IMR-90 (cell line): ENCODE measurements around the gene SSBP3. TPM values are rescaled to one million over a fixed set of nuclear protein-coding genes. Genes with fewer than 3 reads are reported as not detected.
A peak's percentile ranks its signal among the peaks of the same experiment; 100 is the strongest.

Source experiments
- ATAC-seq: fragments of 200-7000 bp; cut with Tn5 transposase; 2 replicates; pipeline ENCODE4 v1.9.1; 2020; ENCODE audit warnings: low read depth, mild to moderate bottlenecking, moderate library complexity
- BruUV-seq: library from RNA; stranded (reverse); fragments of 400-500 nt; replicated peaks from 2 replicates; lab custom pipeline; 2021; lab: Mats Ljungman, UMichigan
- CTCF ChIA-PET: fragments of 300-600 bp; formaldehyde crosslinking; extraction: SDS; loops from one replicate; lab custom pipeline; 2021; ENCODE audit warnings: antibody characterized with exemption; lab: Yijun Ruan, JAX
- POLR2A ChIA-PET: fragments of 300-600 bp; sonication (Branson Sonifier 250); formaldehyde crosslinking; loops from one replicate; lab custom pipeline; 2022; ENCODE audit warnings: antibody characterized with exemption; ENCODE audit not compliant: unreplicated experiment; lab: Charles Lee
- DNase-seq: peaks from one replicate; pipeline ENCODE4 v3.0.0; 2013
- H2AFZ ChIP-seq: replicated peaks from 2 replicates; pipeline ENCODE3; 2013; ENCODE audit warnings: low read length, mild to moderate bottlenecking; ENCODE audit not compliant: poor library complexity
- H2AK5ac ChIP-seq: 2 replicates; pipeline ENCODE4 v1.6.1; 2013; ENCODE audit warnings: low read depth, low read length, inconsistent platforms
- H2AK9ac ChIP-seq: replicated peaks from 2 replicates; pipeline ENCODE3; 2013; ENCODE audit warnings: mild to moderate bottlenecking, low read depth, low read length, moderate library complexity; ENCODE audit not compliant: poor library complexity
- H2BK120ac ChIP-seq: 2 replicates; pipeline ENCODE4 v1.6.1; 2013; ENCODE audit warnings: low read depth, low read length, inconsistent platforms
- H2BK15ac ChIP-seq: 3 replicates; pipeline ENCODE4 v1.6.1; 2013; ENCODE audit warnings: low read depth, low read length, inconsistent platforms
- H2BK20ac ChIP-seq: 2 replicates; pipeline ENCODE4 v1.6.1; 2013; ENCODE audit warnings: low read depth, mild to moderate bottlenecking, inconsistent platforms, low read length, moderate library complexity
- H2BK5ac ChIP-seq: 2 replicates; pipeline ENCODE4 v1.6.1; 2013; ENCODE audit warnings: mild to moderate bottlenecking, low read depth, low read length, inconsistent platforms; ENCODE audit not compliant: poor library complexity, severe bottlenecking
- H3K14ac ChIP-seq: replicated peaks from 2 replicates; pipeline ENCODE4 v1.6.1; 2013; ENCODE audit warnings: low read depth, low read length, inconsistent platforms
- H3K18ac ChIP-seq: 2 replicates; pipeline ENCODE4 v1.6.1; 2013; ENCODE audit warnings: low read depth, low read length, control low read depth
- H3K23ac ChIP-seq: 2 replicates; pipeline ENCODE4 v1.6.1; 2013; ENCODE audit warnings: low read depth, low read length, inconsistent platforms
- H3K27ac ChIP-seq: 2 replicates; pipeline ENCODE4 v1.5.1; 2013; ENCODE audit warnings: mild to moderate bottlenecking, control low read depth, low read length; ENCODE audit not compliant: insufficient read depth
- H3K27me3 ChIP-seq: 2 replicates; pipeline ENCODE4 v1.6.1; 2013; ENCODE audit warnings: low read length; ENCODE audit not compliant: control insufficient read depth, insufficient read depth
- H3K36me3 ChIP-seq: 2 replicates; pipeline ENCODE4 v1.6.1; 2013; ENCODE audit warnings: low read length, mixed read lengths; ENCODE audit not compliant: control insufficient read depth, insufficient read depth
- H3K4ac ChIP-seq: 2 replicates; pipeline ENCODE4 v1.6.1; 2013; ENCODE audit warnings: low read depth, low read length, inconsistent platforms
- H3K4me1 ChIP-seq: 2 replicates; pipeline ENCODE4 v1.6.1; 2013; ENCODE audit warnings: low read length, mixed read lengths; ENCODE audit not compliant: control insufficient read depth, insufficient read depth
- H3K4me2 ChIP-seq: 2 replicates; pipeline ENCODE4 v1.6.1; 2013; ENCODE audit warnings: low read depth, mild to moderate bottlenecking, control low read depth, low read length, moderate library complexity
- H3K4me3 ChIP-seq: 2 replicates; pipeline ENCODE4 v1.5.1; 2013; ENCODE audit warnings: low read depth, mild to moderate bottlenecking, control low read depth, low read length, moderate library complexity; ENCODE audit not compliant: insufficient read depth
- H3K56ac ChIP-seq: 2 replicates; pipeline ENCODE4 v1.6.1; 2013; ENCODE audit warnings: low read length, inconsistent platforms; ENCODE audit not compliant: insufficient read depth; ENCODE audit errors: extremely low read depth
- H3K79me1 ChIP-seq, 2 experiments: 2 replicates each; pipeline ENCODE4 v1.6.1; 2013; ENCODE audit warnings: low read length in 2 of 2, inconsistent platforms in 1 of 2, low read depth in 1 of 2
- H3K9ac ChIP-seq: 2 replicates; pipeline ENCODE4 v1.6.1; 2013; ENCODE audit warnings: low read depth, low read length, control low read depth
- H3K9me1 ChIP-seq: 2 replicates; pipeline ENCODE4 v1.6.1; 2013; ENCODE audit warnings: low read length, inconsistent platforms; ENCODE audit not compliant: insufficient read depth
- H3K9me3 ChIP-seq: 2 replicates; pipeline ENCODE4 v1.6.1; 2013; ENCODE audit warnings: low read length; ENCODE audit not compliant: control insufficient read depth, insufficient read depth
- H4K20me1 ChIP-seq: 2 replicates; pipeline ENCODE4 v1.6.1; 2013; ENCODE audit warnings: low read length, inconsistent platforms; ENCODE audit not compliant: insufficient read depth
- H4K5ac ChIP-seq: 2 replicates; pipeline ENCODE4 v1.6.1; 2013; ENCODE audit warnings: mild to moderate bottlenecking, low read depth, low read length, control low read depth
- H4K8ac ChIP-seq, 2 experiments: 2 replicates each; pipeline ENCODE4 v1.6.1; 2013; ENCODE audit warnings: low read depth in 2 of 2, low read length in 2 of 2, control low read depth in 1 of 2, inconsistent platforms in 1 of 2
- H4K91ac ChIP-seq: 2 replicates; pipeline ENCODE4 v1.6.1; 2013; ENCODE audit warnings: low read depth, low read length, inconsistent platforms; ENCODE audit not compliant: insufficient read depth
- BHLHE40 ChIP-seq: fragments of 150-350 bp; IDR thresholded peaks from 2 replicates; pipeline ENCODE4 v1.6.1; 2016; ENCODE audit warnings: mild to moderate bottlenecking, low read depth, low read length
- CTCF ChIP-seq: conservative IDR thresholded peaks from 2 replicates; pipeline ENCODE4 v1.5.1; 2012; ENCODE audit warnings: mild to moderate bottlenecking, low read depth, low read length, improper control_type of control experiment
- ELK1 ChIP-seq: fragments of 150-350 bp; IDR thresholded peaks from 2 replicates; pipeline ENCODE4 v1.6.1; 2016; ENCODE audit warnings: low read depth, mild to moderate bottlenecking, low read length, moderate library complexity, borderline replicate concordance
- FOS ChIP-seq: fragments of 150-350 bp; IDR thresholded peaks from 2 replicates; pipeline ENCODE4 v1.6.1; 2016; ENCODE audit warnings: low read depth, low read length
- RAD21 ChIP-seq: IDR thresholded peaks from 2 replicates; pipeline ENCODE4 v1.6.1; 2012; ENCODE audit warnings: low read length, improper control_type of control experiment
- RFX5 ChIP-seq: IDR thresholded peaks from 2 replicates; pipeline ENCODE4 v1.8.0; 2012; ENCODE audit warnings: low read depth, mild to moderate bottlenecking, low read length, moderate library complexity
- WGBS, 2 experiments: methylation state at CpG; one replicate each; pipeline versions ENCODE4 v1.1.5 to v1.1.7; 2013; ENCODE audit warnings: missing lambda C conversion rate in 2 of 2; ENCODE audit not compliant: insufficient read length in 1 of 2; ENCODE audit errors: extremely low coverage in 2 of 2; 5-methylcytosine and 5-hydroxymethylcytosine counted together
- dilution Hi-C: fragments of 300-500 bp; cut with HindIII; formaldehyde crosslinking; loops from one replicate; pipeline ENCODE4 v1.14.3; 2018; ENCODE audit warnings: low sequenced_read_pairs; ENCODE audit not compliant: unreplicated experiment
- in situ Hi-C: fragments of 300-500 bp; cut with MboI; formaldehyde crosslinking; loops from 3 replicates; pipeline ENCODE4 v1.14.3; 2019; ENCODE audit warnings: low sequenced_read_pairs, inconsistent platforms, mixed read lengths
- intact Hi-C: fragments of 100-400 bp; cut with micrococcal nuclease; formaldehyde crosslinking; loops from 2 replicates; pipeline ENCODE4 v1.10.0; 2022
- polyA plus RNA-seq, 3 experiments: library from polyadenylated mRNA; depleted of rRNA; stranded (reverse); fragments of >200 nt; gene quantifications; 2 replicates each; pipeline ENCODE4 v1.2.3, GENCODE V29; 2012; ENCODE audit warnings: low replicate concordance in 1 of 3
- total RNA-seq: library from RNA; depleted of rRNA; stranded (reverse); fragments of >200 nt; gene quantifications from 2 replicates; pipeline ENCODE4 v1.2.3, GENCODE V29; 2012

The SSBP3 gene
- total and polyA plus RNA-seq, 2 of the 4 experiments (the other 2 are of a cell fraction), result 10.9 to 39.6 TPM

GRCh38 chr1:54312796-54313316 lies 93.3 kb downstream of the SSBP3 start (continued):
- no peak for TF ChIP-seq RFX5

GRCh38 chr1:54311506-54311905 lies 94.7 kb downstream of the SSBP3 start:
- Histone ChIP-seq H3K23ac (no peak overlapping the region), H4K20me1 (peaks cover 18% of the 10 kb centered on the region), H2BK120ac (no peak overlapping the region), H3K79me1 (peaks cover 39 to 78% of the 10 kb centered on the region in 2 experiments), H2AFZ (peak overlapping the region; percentile 26), H3K4me1 (peaks cover 20% of the 10 kb centered on the region), H4K5ac (no peak overlapping the region), H3K14ac (peak overlapping the region; percentile 57; the same call in 1 of the 2 replicates), H3K56ac (no peak overlapping the region), H2BK5ac (no peak overlapping the region), H3K4ac (peak overlapping the region; percentile 59), H4K91ac (peak overlapping the region; percentile 46; the same call in 1 of the 2 replicates), H3K4me3 (no peak overlapping the region), H2BK20ac (no peak overlapping the region), H3K36me3 (no peaks in the 10 kb centered on the region), H3K9ac (no peak overlapping the region), H3K9me1 (peaks cover 19% of the 10 kb centered on the region), H3K9me3 (no peaks in the 10 kb centered on the region), H4K8ac (peak overlapping the region in 1 of 2 experiments; percentile 33; a peak in 1 of 4 replicates), H2BK15ac (peak overlapping the region; percentile 41; the same call in 2 of the 3 replicates), H2AK9ac (peak overlapping the region; percentile 60), H3K4me2 (no peak overlapping the region), H3K27me3 (no peaks in the 10 kb centered on the region), H3K27ac (no peak overlapping the region; the same call in 1 of the 2 replicates), H2AK5ac (peak overlapping the region; percentile 75), H3K18ac (no peak overlapping the region)
- ChIA-PET POLR2A (no interaction called here), CTCF (interaction anchor here (0.6 to 0.8 kb wide), 2 partner anchors 16 to 178 kb away, joined by 3 read pairs; no protein-coding TSS in a partner anchor)
- in situ Hi-C loops, result no loop called here
- BruUV-seq, result no TSS peak
- dilution Hi-C loops, result no loop called here
- no CpG with 5 or more reads among the region's 7 CpGs for WGBS, 2 experiments
- ATAC-seq (0 out of 2 replicates have a peak, but pooled peaks have one; percentile 28), DNase-seq (peak; percentile 33)
- intact Hi-C loops, result loop anchor here (1.0 to 5.0 kb wide), 2 partner anchors 96 to 177 kb away; partner anchors contain the start of gene SSBP3
- TF ChIP-seq BHLHE40 (no peak), RAD21 (peak; percentile 10; the same call in 1 of the 2 replicates), FOS (no peak), ELK1 (no peak), CTCF (0 out of 2 replicates have a peak, but pooled peaks have one; percentile 3)
